ENCODE data around the gene PSMD8.
"Not testable (repeated sequence)": the region's sequence is repeated elsewhere in the genome, so short reads cannot be mapped to it uniquely, and the experiment has no call there.

Gene PSMD8

GRCh38 chr19:38417544-38418506 lies 43.5 kb downstream of the PSMD8 start:
- Mint-ChIP-seq H3K36me3 (no peaks in the 10 kb centered on the region), H3K9me3 (no peaks in the 10 kb centered on the region), H3K27me3 (peaks cover 5 to 6% of the 10 kb centered on the region in 2 donors), H3K4me1 (peaks cover 20 to 27% of the 10 kb centered on the region in 2 donors), H3K4me3 (peak overlapping the region; percentile 83 to 88), H3K27ac (peak overlapping the region; percentile 42)
- ATAC-seq (replicated peaks) (peak; percentile 90 to 93), DNase-seq (peak; percentile 58)

DNA sequence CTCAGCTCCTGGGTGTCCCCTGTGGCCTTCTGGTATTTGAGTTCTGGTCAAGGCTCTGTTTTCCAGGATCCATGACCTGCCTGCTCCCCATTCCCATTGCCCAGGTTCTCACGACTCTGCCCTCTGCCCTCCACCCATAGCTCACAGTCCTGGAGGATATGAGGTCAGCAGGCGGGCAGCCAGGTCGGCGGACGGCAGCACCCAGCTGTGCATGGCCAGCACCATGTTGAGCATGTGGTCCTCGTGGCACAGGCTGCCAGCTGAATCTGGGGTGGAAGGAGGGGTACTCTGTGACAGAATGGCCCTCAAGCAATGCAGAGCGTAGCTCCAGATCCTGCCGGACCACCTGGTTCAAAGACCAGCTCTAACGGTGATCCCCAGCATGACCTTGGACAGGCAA lies 46.6 kb downstream of the PSMD8 start:
- Mint-ChIP-seq H3K9me3 (no peaks in the 10 kb centered on the region), H3K27ac (no peak overlapping the region), H3K4me3 (no peak overlapping the region), H3K27me3 (peaks cover 5 to 6% of the 10 kb centered on the region in 2 donors), H3K36me3 (no peaks in the 10 kb centered on the region), H3K4me1 (peaks cover 26 to 37% of the 10 kb centered on the region in 2 donors)
- DNase-seq (no peak), ATAC-seq (replicated peaks) (no peak)

DNA sequence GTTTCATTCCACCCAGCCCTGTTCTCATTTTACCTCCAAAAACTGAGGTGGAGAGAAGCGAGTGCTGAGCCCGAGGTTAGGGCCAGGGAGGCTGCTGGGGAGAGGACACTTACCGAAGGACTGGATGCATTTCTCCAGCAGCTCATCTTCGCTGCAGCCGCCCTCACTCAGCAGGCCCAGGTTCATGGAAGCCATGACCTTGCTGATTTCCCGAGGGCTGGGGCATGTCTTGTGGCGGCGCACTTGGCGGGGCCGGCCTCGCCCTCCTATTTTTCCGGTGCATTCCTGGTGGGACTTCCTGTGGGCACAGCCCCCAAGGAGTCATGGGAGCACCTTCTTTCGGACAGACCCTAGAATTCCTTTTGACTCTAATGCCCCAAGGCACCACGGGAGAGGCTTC lies 47.5 kb downstream of the PSMD8 start:
- H3K27ac Mint-ChIP-seq: no peak overlapping the region

GRCh38 chr19:38422438-38422837 lies 48.1 kb downstream of the PSMD8 start:
- Mint-ChIP-seq H3K9me3 (no peaks in the 10 kb centered on the region), H3K27ac (no peak overlapping the region), H3K27me3 (peaks cover 5 to 6% of the 10 kb centered on the region in 2 donors), H3K36me3 (no peaks in the 10 kb centered on the region), H3K4me3 (no peak overlapping the region), H3K4me1 (peaks cover 29 to 41% of the 10 kb centered on the region in 2 donors)
- DNase-seq: no peak
- ATAC-seq (replicated peaks): no peak

More for the DNA sequence above, 47.5 kb downstream of the PSMD8 start:
- no peak for DNase-seq
- H3K36me3 Mint-ChIP-seq: no peaks in the 10 kb centered on the region
- no peak for ATAC-seq (replicated peaks)
- H3K27me3 Mint-ChIP-seq: peaks cover 5 to 6% of the 10 kb centered on the region in 2 donors
- H3K4me1 Mint-ChIP-seq: peaks cover 31 to 41% of the 10 kb centered on the region in 2 donors
- H3K9me3 Mint-ChIP-seq: no peaks in the 10 kb centered on the region
- H3K4me3 Mint-ChIP-seq: no peak overlapping the region

GRCh38 chr19:38424272-38424671 lies 49.9 kb downstream of the PSMD8 start:
- Mint-ChIP-seq H3K4me1 (peaks cover 22 to 39% of the 10 kb centered on the region in 2 donors), H3K27me3 (peaks cover 5 to 7% of the 10 kb centered on the region in 2 donors), H3K4me3 (no peak overlapping the region), H3K36me3 (no peaks in the 10 kb centered on the region), H3K27ac (no peak overlapping the region), H3K9me3 (no peaks in the 10 kb centered on the region)
- DNase-seq: no peak
- ATAC-seq (replicated peaks): no peak

DNA sequence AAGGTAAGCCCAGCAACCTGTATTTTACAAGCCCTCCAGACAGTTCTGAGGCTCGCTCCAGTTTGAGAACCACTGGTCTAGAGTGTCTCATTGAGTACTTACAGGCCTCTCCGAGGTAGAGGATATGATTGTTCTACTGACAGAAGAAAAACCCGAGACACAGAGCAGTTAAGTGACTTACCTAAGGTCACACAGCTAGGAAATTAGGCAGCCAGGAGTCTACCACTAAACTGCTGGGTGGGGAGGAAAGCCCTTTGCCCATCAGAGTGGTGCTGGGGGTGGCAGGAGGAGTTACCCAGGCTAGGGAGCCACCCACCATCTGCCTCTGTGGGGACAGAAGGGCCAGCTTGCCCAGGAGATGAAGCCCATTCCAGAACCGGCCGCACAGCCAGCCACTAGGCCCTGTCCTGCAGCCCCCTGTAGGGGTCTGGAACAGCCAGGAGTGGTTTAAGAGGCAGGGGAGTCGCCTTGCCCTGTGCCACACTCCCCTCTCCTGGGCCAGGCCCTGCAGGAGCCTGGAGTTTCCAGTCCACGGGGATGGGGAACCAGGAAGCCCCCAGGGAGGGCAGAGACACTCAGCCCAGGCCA lies 50.9 kb downstream of the PSMD8 start:
- Mint-ChIP-seq H3K4me3 (peak overlapping the region in 1 of 2 donors; percentile 48), H3K9me3 (no peaks in the 10 kb centered on the region), H3K27me3 (peaks cover under 1 to 6% of the 10 kb centered on the region in 2 donors), H3K36me3 (no peaks in the 10 kb centered on the region), H3K27ac (peak overlapping the region; percentile 82), H3K4me1 (peaks cover 24 to 43% of the 10 kb centered on the region in 2 donors)
- DNase-seq (peak; percentile 9), ATAC-seq (replicated peaks) (peak in 1 of 2 donors; percentile 5)

DNA sequence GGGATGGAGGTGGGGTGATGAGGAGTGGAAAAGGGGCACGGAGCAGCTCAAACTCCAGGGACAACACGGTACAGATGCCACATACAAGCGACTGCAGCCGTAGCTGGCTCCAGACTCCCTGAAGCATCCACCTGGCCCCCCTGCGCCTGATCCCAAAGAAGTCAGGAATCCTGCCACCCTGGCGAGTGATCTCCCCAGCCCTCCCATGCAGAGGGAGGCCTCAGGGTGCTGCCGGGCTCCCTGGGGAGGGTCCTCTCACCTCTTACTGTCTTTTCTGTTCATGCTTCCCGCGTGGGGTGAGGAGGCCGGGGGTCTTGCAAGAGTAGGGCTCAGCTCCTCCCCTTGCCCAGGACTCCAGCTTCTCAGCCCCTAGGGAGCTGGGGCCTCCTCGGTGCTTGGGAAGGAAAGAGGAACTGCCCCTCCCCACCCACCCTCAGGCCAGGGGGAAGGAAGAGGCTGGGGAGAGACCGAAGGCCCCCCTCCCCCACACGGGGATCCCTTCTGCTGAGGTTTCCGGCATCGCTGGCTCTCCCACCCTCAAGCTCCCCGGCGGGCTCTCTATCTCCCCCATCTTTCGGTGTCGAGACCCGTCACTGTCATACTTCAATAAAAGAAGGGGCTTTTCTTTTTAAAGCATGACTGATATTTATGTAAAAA lies 51.6 kb downstream of the PSMD8 start, which contains the start of gene RASGRP4:
TSS of gene RASGRP4 (minus strand) at position 410 of the 657 bp plus-strand sequence. CDS start at position 282, 128 bp downstream.
- Mint-ChIP-seq H3K36me3 (no peaks in the 10 kb centered on the region), H3K9me3 (no peaks in the 10 kb centered on the region), H3K4me3 (peak within 1 kb of the TSS; percentile 51 to 77), H3K27ac (peak within 1 kb of the TSS; percentile 82), H3K4me1 (peaks cover 24 to 43% of the 10 kb centered on the region in 2 donors), H3K27me3 (peaks cover 0 to 5% of the 10 kb centered on the region in 2 donors)
- peak; percentile 71 to 74 for ATAC-seq (replicated peaks)
- DNase-seq: peak; percentile 54

DNA sequence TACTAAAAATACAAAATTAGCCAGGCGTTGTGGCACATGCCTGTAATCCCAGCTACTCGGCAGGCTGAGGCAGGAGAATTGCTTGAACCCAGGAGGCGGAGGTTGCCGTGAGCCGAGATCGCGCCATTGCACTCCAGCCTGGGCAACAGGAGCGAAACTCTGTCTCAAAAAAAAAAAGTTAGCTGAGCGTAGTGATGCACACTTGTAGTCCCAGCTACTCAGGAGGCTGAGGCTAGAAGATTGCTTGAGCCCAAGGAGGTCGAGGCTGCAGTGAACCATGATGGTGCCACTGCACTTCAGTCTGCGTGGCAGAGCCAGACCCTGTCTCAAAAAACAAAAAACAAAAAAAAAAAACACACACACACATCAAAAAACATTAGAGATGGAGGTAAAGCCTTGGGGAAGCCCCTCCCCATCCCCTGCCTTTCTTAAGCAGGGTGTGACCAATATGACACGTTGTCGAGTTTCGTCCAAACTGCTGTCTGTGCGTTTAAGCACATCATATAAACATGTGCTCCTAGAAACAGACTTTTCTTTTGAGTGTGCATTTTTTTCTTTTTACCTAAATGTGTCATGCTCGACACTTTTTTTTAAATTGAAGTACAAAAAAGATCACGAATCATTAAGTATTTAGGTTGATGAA lies 52.8 kb downstream of the PSMD8 start:
- H3K36me3 Mint-ChIP-seq: not testable (repeated sequence)

DNA sequence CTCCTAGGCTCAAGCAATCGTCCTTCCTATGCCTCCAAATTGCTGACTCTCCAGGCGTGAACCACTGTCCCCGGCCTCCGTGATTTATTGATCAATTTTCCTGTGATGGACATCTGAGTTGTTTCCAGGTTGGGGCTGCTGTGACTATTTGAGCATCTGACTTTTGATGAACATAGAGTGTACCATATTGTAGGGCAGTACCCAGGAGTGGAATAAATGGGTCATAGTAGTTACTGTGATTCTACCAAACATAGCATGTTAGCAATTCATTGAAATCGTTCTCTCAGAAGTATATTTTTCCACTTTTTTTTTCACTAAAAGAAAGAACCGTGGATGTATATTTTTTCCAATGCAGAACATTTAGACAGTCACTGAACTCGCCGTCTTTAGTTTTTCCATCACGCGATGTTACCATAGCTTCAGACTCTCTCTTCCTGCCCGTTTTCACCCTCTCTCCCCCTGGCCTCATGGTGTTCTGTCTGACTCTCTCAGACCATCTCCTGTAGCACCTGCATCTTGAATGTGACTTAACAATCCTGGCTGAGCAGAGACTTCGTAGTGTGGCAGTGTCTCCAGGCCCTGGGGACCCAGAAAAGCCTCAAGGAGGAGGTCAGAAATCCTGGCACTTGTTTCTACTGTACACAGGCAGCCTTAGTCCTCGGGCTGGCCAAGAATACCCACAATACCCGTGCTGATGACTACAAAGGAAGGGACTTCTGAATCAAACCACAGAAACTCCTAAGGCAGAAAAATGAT lies 54.9 kb downstream of the PSMD8 start:
- DNase-seq (no peak), ATAC-seq (replicated peaks) (peak in 1 of 2 donors; percentile 20)
- H3K4me3 Mint-ChIP-seq: peak overlapping the region in 1 of 2 donors; percentile 28

More for the DNA sequence above, 52.8 kb downstream of the PSMD8 start:
- peaks cover 24 to 43% of the 10 kb centered on the region in 2 donors for H3K4me1 Mint-ChIP-seq
- H3K27me3 Mint-ChIP-seq, H3K9me3 Mint-ChIP-seq, H3K4me3 Mint-ChIP-seq: not testable (repeated sequence)
- peak; percentile 18 for DNase-seq
- peak; percentile 80 to 81 for ATAC-seq (replicated peaks)
- H3K27ac Mint-ChIP-seq: peak overlapping the region; percentile 56

DNA sequence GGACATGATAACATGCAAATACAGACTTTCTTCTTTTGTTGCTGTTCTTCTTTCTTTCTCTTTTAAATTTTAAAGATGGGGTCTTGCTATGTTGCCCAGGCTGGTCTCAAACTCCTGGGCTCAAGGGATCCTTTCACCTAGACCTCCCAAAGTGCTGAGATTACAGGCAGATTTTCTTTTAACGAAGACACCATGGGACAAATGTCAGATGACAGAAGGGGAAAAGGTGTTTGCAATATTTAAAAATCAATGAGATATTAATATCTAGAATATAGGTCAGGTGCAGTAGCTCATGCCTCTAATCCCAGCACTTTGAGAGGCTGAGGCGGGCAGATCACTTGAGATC lies 55.4 kb downstream of the PSMD8 start:
- no peak overlapping the region for H3K27ac Mint-ChIP-seq
- no peaks in the 10 kb centered on the region for H3K36me3 Mint-ChIP-seq
- H3K9me3 Mint-ChIP-seq: no peaks in the 10 kb centered on the region
- peaks cover 29 to 52% of the 10 kb centered on the region in 2 donors for H3K4me1 Mint-ChIP-seq
- H3K27me3 Mint-ChIP-seq: peaks cover 12 to 22% of the 10 kb centered on the region in 2 donors
- ATAC-seq (replicated peaks) (no peak), DNase-seq (no peak)
- H3K4me3 Mint-ChIP-seq: no peak overlapping the region

More for the DNA sequence above, 54.9 kb downstream of the PSMD8 start:
- H3K9me3 Mint-ChIP-seq: no peaks in the 10 kb centered on the region
- H3K27ac Mint-ChIP-seq: peak overlapping the region; percentile 85
- no peaks in the 10 kb centered on the region for H3K36me3 Mint-ChIP-seq
- H3K27me3 Mint-ChIP-seq: peaks cover 9 to 16% of the 10 kb centered on the region in 2 donors
- peaks cover 27 to 49% of the 10 kb centered on the region in 2 donors for H3K4me1 Mint-ChIP-seq

DNA sequence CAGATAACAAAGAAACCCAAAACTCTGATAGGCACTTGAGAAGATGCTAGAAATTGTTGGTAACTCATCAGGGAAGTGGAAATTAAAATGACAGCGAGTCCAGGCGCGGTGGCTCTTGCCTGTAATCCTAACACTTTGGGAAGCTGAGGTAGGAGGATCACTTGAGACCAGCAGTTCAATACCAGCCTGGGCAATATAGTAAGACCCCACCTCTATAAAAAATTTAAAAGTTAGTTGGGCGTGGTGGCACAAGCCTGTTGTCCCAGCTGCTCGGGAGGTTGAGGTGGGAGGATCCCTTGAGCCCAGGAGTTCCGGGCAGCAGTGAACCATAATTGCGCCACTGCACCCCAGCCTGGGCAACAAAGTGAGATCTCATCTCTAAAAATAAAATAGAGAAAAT lies 56.6 kb downstream of the PSMD8 start:
- Mint-ChIP-seq H3K4me3 (no peak overlapping the region), H3K4me1 (peaks cover 23 to 43% of the 10 kb centered on the region in 2 donors)

GRCh38 chr19:38433268-38433733 lies 58.9 kb downstream of the PSMD8 start, which contains the start of gene RYR1:
Gene RYR1 (plus strand): TSS chr19:38433691. CDS start chr19:38433830, 139 bp downstream.
- Mint-ChIP-seq H3K27me3 (peaks cover 21 to 35% of the 10 kb centered on the region in 2 donors), H3K27ac (no peak within 1 kb of the TSS), H3K4me1 (peaks cover 14 to 27% of the 10 kb centered on the region in 2 donors), H3K36me3 (no peaks in the 10 kb centered on the region), H3K4me3 (peak within 1 kb of the TSS in 1 of 2 donors; percentile 45), H3K9me3 (no peaks in the 10 kb centered on the region)
- peak; percentile 27 for DNase-seq
- ATAC-seq (replicated peaks): peak; percentile 80 to 87

More for the DNA sequence above, 56.6 kb downstream of the PSMD8 start:
- H3K36me3 Mint-ChIP-seq: no peaks in the 10 kb centered on the region
- no peak overlapping the region for H3K27ac Mint-ChIP-seq
- DNase-seq (no peak), ATAC-seq (replicated peaks) (no peak)
- peaks cover 16 to 30% of the 10 kb centered on the region in 2 donors for H3K27me3 Mint-ChIP-seq
- H3K9me3 Mint-ChIP-seq: no peaks in the 10 kb centered on the region

Measured in stimulated activated naive B cell treated with anti-CD40 and anti-IgM and Interleukin-4, amounts not matched to agents 10 μg/mL and 1 μg/mL and 100 μg/mL, for 72 hours (primary cell).